ENCODE data around the gene KCTD21.

The KCTD21 gene

DNA sequence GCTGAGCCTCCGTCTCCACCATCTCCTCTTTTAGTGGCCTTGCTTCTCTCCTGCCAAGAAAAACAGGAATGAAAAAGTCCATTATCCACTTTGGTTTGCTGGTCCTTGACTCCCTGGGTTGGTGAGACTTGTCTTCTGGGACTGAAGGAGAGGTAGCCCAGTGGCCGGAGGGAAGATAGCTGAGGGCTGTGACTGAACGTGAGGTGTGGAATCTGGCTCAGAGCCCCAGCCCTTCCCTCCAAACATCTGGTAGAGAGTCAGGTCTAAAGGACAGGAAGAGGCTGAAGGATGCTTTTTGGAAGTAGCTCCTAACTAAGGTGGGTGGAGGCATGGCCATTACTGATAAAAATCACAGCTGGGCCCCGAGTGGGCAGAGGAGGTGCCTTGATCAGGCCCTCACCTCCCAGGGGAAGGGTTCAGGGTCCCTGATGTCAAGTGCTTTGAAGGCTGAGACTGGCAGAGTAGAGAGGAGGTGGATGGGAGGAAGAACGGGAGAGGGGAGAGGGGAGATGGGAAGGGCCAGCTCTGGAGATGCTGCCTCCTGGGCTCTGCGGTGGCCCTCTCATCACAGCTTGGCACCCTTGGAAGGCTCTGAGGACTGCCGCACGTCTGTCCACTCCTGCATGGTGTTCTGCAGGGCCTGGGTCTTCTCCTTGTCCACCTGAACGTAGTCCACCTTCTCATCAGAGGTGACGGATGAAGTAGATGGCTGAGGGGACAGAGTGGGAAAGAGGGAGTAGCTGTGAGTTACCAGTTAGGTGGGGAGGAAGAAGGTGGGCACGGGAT lies 30.5 kb upstream of the KCTD21 start:
- DNase-seq = no peak

DNA sequence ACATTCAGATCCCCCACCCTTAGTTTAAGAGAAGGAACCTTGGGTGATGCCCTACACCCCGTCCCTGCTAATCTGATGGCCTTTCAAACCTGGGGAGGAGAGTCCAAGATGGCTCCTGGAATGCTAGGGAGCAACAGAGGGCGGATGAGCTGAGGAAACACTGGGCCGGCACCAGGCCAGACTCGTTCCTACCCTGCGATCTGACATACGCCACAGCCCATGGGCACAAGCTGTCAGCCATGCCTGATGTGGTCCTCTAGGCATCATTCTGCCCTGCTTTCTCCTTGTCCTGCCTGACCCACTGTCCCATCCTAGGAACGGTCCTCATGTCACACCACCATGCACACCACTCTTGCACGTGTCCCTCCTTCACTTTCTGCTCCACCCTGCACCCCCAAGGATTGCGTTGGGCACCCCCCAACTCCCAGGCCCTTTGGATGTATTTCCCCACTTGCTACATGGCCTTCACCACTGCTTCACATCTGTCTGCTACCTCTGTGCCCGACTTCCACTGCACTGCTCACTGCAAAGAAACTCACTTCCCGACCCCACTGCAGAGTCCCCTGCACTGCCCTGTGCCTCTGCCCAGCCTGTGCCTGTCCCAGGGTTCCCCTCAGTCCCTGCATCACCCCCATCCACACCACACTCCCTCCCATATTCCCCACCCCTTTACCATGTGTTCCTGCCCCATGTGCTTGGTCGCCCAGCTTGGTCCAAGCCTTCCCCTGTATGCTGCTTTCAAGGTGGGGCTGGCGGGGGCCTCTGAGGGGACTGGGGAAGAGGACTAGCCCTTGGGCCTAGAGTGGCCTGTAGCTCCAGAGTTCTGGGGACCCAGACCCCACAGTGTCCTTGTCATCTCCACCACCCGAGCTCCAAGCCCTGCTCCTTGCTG lies 29.5 kb upstream of the KCTD21 start:
- no peak for DNase-seq

GRCh38 chr11:78216571-78217287 lies 28.3 kb upstream of the KCTD21 start:
- no peak for DNase-seq

GRCh38 chr11:78216021-78216420 lies 27.6 kb upstream of the KCTD21 start:
- no peak for DNase-seq

DNA sequence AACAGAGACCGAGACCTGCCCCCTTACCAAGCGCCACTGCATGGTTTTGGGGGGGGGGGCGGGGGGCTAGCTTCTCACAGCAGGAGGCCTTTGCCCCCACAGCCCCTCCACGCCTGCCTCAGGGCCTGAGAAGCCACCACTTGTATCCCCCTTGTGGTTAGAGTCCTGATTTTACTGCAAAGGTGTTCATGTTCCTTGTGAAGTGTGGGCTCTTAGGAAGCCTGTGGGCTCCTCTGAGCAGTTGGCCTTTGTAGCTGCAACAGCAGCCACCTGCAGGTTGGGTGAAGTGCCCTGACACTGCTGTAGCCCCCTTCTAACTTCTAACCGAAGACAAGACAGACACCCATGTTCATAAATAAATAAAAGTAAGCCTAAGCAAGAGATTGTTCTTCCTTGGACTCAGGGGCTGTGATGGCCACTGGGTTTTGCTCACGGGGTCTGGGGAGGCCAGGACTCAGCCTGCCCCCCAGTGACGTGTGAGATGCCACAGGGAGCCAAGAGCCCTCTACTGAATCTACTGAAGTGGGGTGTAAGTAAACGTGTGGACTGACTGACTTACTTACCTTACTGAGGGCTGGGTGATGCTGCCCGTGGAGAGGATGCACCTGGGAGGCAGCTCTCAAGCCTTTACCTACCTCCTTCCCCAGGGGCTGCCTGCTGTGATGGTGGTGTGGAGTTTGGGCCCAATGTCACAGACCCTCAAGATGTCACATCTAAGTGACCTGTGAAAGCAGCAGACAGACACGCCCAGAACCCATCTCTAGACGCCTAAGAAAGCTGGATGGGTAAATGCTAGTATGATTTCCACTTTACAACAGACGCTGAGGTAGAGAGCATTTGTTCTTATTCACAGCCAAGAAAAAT lies 26.1 kb upstream of the KCTD21 start:
- DNase-seq = no peak

GRCh38 chr11:78213526-78214330 lies 25.3 kb upstream of the KCTD21 start:
- DNase-seq = no peak

GRCh38 chr11:78212586-78213371 lies 24.4 kb upstream of the KCTD21 start:
- no peak for DNase-seq

DNA sequence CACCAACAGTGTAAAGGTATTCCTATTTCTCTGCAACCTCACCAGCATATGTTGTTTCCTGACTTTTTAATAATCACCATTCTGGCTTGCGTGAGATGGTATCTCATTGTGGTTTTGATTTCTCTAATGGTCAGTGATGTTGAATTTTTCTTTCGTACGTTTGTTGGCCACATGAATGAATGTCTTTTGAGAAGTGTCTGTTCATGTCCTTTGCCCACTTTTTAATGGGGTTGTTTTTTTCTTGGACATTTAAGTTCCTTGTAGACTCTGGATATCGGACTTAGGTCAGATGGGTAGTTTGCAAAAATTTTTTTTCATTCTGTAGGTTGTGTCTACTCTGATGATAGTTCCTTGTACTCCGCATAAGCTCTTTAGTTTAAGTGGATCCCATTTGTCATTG lies 23.1 kb upstream of the KCTD21 start:
- DNase-seq = no peak

DNA sequence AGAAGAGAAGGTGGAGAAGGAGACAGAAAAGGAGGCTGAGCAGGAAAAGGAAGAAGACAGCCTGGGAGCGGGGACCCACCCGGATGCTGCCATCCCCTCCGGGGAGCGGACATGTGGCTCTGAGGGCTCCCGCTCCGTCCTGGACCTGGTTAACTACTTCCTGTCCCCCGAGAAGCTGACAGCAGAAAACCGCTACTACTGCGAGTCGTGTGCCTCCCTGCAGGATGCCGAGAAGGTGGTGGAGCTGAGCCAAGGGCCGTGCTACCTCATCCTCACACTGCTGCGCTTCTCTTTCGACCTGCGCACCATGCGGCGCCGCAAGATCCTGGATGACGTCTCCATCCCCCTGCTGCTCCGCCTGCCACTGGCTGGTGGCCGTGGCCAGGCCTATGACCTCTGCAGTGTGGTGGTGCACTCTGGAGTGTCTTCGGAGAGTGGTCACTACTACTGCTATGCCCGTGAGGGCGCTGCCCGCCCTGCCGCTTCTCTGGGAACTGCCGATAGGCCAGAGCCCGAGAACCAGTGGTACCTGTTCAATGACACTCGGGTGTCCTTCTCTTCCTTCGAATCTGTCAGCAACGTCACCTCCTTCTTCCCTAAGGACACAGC lies 21.7 kb upstream of the KCTD21 start:
- DNase-seq = no peak

- no peak for DNase-seq
Observed at GRCh38 chr11:78209478-78209877, 21.1 kb upstream of the KCTD21 start.

- no peak for DNase-seq
Observed at GRCh38 chr11:78208257-78209165, 20.1 kb upstream of the KCTD21 start.

GRCh38 chr11:78207532-78208256 lies 19.3 kb upstream of the KCTD21 start:
- no peak for DNase-seq

DNA sequence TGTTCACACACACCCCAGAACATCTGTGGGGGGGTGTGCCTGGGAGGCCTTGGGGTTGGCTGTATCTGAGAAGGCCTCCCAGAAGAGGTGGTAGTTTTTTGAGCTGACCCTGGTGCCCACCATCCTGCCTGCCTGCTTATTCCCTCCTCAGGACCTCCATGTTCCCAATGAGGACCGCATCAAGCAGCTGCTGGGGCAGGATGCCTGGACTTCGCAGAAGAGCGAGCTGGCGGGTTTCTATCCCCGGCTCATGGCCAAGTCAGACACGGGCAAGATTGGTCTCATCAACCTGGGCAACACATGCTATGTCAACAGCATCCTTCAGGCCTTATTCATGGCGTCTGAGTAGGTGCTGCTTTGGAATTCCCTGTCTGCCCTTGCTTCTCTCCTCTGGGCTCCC lies 17.3 kb upstream of the KCTD21 start:
- DNase-seq = no peak

GRCh38 chr11:78205256-78205655 lies 16.8 kb upstream of the KCTD21 start:
- DNase-seq = no peak

DNA sequence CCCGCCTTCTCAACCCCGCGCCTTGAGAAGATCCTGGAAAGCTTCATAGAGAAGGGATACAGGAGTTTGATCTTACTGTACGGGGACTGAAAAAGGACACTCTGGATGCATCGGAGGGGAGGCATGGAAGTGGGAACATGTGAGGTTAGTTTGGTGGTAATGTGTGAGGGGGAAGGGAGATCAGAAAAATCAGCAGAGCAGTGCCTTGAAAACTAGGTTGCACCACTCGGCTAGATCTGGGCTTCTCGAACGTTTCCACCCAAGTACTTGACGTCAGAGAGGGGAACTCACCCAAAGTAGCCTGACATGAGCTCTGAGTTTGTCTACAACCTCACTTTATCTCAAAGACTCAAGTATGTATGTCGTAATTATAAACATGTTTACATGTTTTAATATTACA lies 14.8 kb upstream of the KCTD21 start:
- DNase-seq = no peak

DNA sequence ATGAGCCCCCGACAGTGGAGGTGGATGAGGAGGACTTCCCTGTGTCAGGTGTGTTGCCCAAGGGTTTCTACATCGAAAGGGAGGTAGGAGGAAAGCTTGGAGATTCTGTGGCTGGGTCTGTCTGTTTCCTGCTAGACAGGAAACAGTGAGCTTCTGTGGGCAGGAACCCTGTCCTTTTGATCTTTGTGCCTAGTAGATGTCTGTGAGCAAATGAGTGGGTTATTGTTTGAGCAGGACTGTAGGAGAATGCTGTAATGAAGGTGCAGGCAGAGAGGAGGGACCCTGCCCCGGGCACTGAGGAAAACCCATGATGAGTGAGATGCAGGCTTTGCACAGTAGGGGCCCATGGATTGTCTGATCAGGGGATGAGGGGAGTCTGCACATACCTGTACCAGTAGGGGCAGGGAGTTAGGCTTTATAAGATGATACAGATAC lies 14.3 kb upstream of the KCTD21 start:
- no peak for DNase-seq

- DNase-seq = no peak
Observed at GRCh38 chr11:78201096-78201818, 12.8 kb upstream of the KCTD21 start.

DNA sequence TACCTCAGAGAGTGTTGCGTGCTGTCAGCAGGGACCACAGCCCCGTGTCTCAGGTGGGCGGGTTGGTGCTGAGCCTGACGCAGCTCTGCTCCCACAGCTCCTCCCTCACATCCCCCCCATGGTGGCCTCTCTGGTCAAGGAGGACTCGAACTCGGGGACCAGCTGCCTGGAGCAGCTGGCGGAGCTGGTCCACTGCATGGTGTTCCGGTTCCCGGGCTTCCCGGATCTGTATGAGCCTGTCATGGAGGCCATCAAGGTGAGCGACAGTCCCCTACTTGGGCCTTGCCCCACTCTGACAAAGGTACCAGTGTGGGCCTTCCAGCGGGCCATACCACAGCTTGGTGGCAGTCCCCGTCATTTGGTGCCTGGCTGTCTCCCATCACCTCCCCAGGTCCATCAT lies 12.1 kb upstream of the KCTD21 start:
- no peak for DNase-seq

All from DMS79 treated with DMSO at 0.1 percent for 48 hours (cell line).